GM23338 (cell line): ENCODE measurements around the gene ZNF208. TPM values are rescaled to one million over a fixed set of nuclear protein-coding genes. Genes with fewer than 3 reads are reported as not detected.

Experiments
- ZNF462 ChIP-seq: fragments of 250-450 bp; sonication (Bioruptor Pico); IDR thresholded peaks from 2 replicates; pipeline ENCODE4 v1.5.0; 2020; ENCODE audit warnings: mild to moderate bottlenecking, moderate library complexity
- polyA plus RNA-seq: library from polyadenylated mRNA; unstranded; fragments of >200 nt; fragmentation: Nextera tagmentation; extraction: Ambion mirVana; gene quantifications from 2 replicates; pipeline ENCODE4 v1.2.1, GENCODE V29; 2016
- total RNA-seq: library from RNA; depleted of rRNA; stranded (reverse); fragments of >200 nt; shearing (Covaris generic); gene quantifications from 2 replicates; pipeline ENCODE4 v1.2.3, GENCODE V29; 2014; rRNA removed

ZNF208 gene
- total and polyA plus RNA-seq, 2 experiments from 2014 or later: 1.1 TPM; not detected in 1

- no peak for TF ChIP-seq ZNF462 (CRISPR knock-in tag)
These were observed 127.2 kb downstream of the ZNF208 start (continued) for GRCh38 chr19:21883516-21883915.

Other genes with a start within 250 kb of the ZNF208 start
- gene ZNF100, start 243.4 kb downstream of the ZNF208 start, total RNA-seq: 19.4 and 25.1 TPM in 2 replicates
- 10.0 and 10.3 TPM in 2 replicates for gene ZNF100, start 243.4 kb downstream of the ZNF208 start, polyA plus RNA-seq
- 51.7 and 59.8 TPM in 2 replicates for gene ZNF43, start 174.8 kb downstream of the ZNF208 start, total RNA-seq
- 18.4 and 22.2 TPM in 2 replicates for gene ZNF43, start 174.8 kb downstream of the ZNF208 start, polyA plus RNA-seq
- 0.23 and 0.35 TPM in 2 replicates for gene ZNF257, start 41.5 kb upstream of the ZNF208 start, total RNA-seq
- 0.07 and 0.11 TPM in 2 replicates for gene ZNF257, start 41.5 kb upstream of the ZNF208 start, polyA plus RNA-seq
- not detected in 2 replicates for gene ZNF676, start 186.0 kb upstream of the ZNF208 start, total RNA-seq
- not detected in 2 replicates for gene ZNF676, start 186.0 kb upstream of the ZNF208 start, polyA plus RNA-seq